Ovary (tissue), 9 donors: Measurements from ENCODE around the gene ZNHIT1. TPM values are rescaled to one million over a fixed set of nuclear protein-coding genes. Genes with fewer than 3 reads are reported as not detected.
A peak's percentile ranks its signal among the peaks of the same experiment; 100 is the strongest.

Source experiments
- DNase-seq, 5 donors: peaks; one replicate each; pipeline ENCODE4 v3.0.0-alpha.2; 2019 to 2020
- H3K27ac ChIP-seq, 2 donors: fragments of 200-600 bp; one replicate each; pipeline versions ENCODE4 v1.5.1 to v1.8.0; 2019 to 2022
- H3K27me3 ChIP-seq: fragments of 200-600 bp; one replicate; pipeline ENCODE4 v1.8.0; 2022
- H3K36me3 ChIP-seq: fragments of 200-600 bp; sonication (generic); one replicate; pipeline ENCODE4 v1.5.1; 2019
- H3K4me1 ChIP-seq: one replicate; pipeline ENCODE4 v1.8.1; 2013; ENCODE audit warnings: mild to moderate bottlenecking, moderate library complexity; ENCODE audit not compliant: insufficient read depth
- H3K4me3 ChIP-seq: fragments of 200-600 bp; sonication (generic); one replicate; pipeline ENCODE4 v1.5.1; 2017
- H3K9me3 ChIP-seq, 2 donors: fragments of 200-600 bp in 1 of 2; sonication (generic) in 1 of 2; one replicate each; pipeline versions ENCODE4 v1.5.1 to v1.8.1; 2013 to 2019; ENCODE audit warnings: mild to moderate bottlenecking in 1 of 2, moderate library complexity in 1 of 2
- EP300 ChIP-seq: sonication (generic); formaldehyde crosslinking; IDR thresholded peaks from one replicate; pipeline ENCODE4 v1.6.1; 2017; ENCODE audit warnings: antibody characterized with exemption
- POLR2A ChIP-seq: fragments of 450-650 bp; IDR thresholded peaks from one replicate; pipeline ENCODE4 v1.6.1; 2017; ENCODE audit warnings: antibody characterized with exemption, mild to moderate bottlenecking, moderate library complexity
- WGBS, 3 donors: extraction: QIAGEN DNeasy Blood & Tissue Kit in 1 of 3; methylation state at CpG; one replicate each; pipeline versions ENCODE4 v1.1.5 to v1.1.7; 2013 to 2017; 5-methylcytosine and 5-hydroxymethylcytosine counted together
- intact Hi-C, 4 donors: fragments of 100-400 bp; cut with DNase I; formaldehyde crosslinking; loops; one replicate each; pipeline versions ENCODE4 v1.11.0 to v1.15.1; 2022 to 2023
- polyA plus RNA-seq, 2 donors: library from polyadenylated mRNA; stranded (reverse); fragments of 200-250 nt in 1 of 2; fragments of 350-450 nt in 1 of 2; fragmentation: Illumina TruSeq in 1 of 2; extraction: RNeasy Lipid Tissue Mini Kit (QIAGEN cat#74804) in 1 of 2; gene quantifications; one replicate each; pipeline ENCODE4 v1.2.3, GENCODE V29; 2013 to 2014
- total RNA-seq, 7 donors: library from RNA; depleted of rRNA in 2 of 7; stranded (reverse); fragments of >200 nt in 2 of 7; fragmentation: NEBNext Ultra II Directional in 3 of 7; extraction: Animal tissue kit (Norgen Biotek cat#: 25700) in 3 of 7; gene quantifications; one replicate each; pipeline versions ENCODE4 v1.1.0 to v1.2.4, GENCODE V29; 2016 to 2023
- TF ChIP-seq, protein P1 (sequence below), 3 donors: fragments of 450-650 bp in 2 of 3; fragments of 200-600 bp in 1 of 3; IDR thresholded peaks; one replicate each; pipeline versions ENCODE4 v1.5.1 to v1.8.0; 2016 to 2022; ENCODE audit warnings: antibody characterized with exemption in 3 of 3, mild to moderate bottlenecking in 1 of 3
- donor health status: DM: no; HTN: no; CAD: no; lungs with moderate emphysema.
- donor health status: DM: no; HTN: no; CAD: no.
- donor health status: Bipolar disorder and iron deficiency.
- donor health status: DM: yes; HTN: yes; CAD: no.
- donor health status: DM: no; HTN: no; CAD: no.
- donor health status: DM: yes; HTN: yes; CAD: no.

The ZNHIT1 gene
- total and polyA plus RNA-seq, 9 donors: 27.6 to 84.4 (median 43.5) TPM

DNA sequence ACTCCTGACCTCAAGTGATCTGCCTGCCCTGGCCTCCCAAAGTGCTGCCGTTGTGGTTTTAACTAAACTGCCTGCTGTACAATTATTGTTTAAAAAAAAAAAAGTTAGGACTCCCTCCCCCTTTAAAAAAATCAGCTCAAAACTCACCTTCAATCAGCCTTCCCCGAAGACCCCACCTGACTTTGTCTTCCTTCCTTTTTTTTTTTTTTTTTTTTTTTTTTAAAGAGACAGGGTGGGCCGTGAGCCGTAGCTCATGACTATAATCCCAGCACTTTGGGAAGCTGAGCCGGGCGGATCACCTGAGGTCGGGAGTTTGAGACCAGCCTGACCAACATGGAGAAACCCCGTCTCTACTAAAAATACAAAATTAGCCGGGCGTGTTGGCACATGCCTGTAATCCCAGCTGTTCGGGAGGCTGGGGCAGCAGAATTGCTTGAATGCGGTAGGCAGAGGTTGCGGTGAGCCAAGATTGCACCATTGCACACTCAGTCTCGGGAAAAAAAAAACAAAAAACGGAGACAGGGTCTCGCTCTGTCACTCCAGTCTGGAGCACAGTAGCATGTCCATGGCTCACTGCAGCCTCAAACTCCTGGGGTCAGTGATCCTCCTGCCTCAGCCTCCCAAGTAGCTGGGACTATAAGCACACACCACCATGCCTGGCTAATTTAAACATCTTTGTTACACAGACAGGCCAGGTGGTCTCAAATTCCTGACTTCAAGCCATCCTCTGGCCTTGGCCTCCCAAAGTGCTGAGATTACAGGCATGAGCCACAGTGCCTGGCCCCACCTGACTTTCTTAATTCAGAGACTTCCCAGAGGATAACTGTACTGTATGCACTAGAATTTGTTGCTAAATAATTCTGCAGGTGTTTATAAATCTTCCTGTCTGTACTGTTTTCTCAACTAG lies 23.7 kb downstream of the ZNHIT1 start:
- intact Hi-C loops: loop anchor here in 1 of 4 donors (5.0 to 10.0 kb wide), 2 partner anchors 74 to 367 kb away; partner anchors contain the start of genes SRRT and VGF
- WGBS, 3 donors: 78 to 87% (median 81%) methylated on average over 16 of the region's 16 CpGs
- Histone ChIP-seq H3K36me3 (no peaks in the 10 kb centered on the region), H3K27me3 (no peaks in the 10 kb centered on the region), H3K9me3 (no peaks in the 10 kb centered on the region), H3K4me3 (no peak overlapping the region), H3K4me1 (peaks cover 5% of the 10 kb centered on the region), H3K27ac (no peak overlapping the region)
- TF ChIP-seq POLR2A (no peak), EP300 (no peak)
- TF ChIP-seq, protein P1, sequence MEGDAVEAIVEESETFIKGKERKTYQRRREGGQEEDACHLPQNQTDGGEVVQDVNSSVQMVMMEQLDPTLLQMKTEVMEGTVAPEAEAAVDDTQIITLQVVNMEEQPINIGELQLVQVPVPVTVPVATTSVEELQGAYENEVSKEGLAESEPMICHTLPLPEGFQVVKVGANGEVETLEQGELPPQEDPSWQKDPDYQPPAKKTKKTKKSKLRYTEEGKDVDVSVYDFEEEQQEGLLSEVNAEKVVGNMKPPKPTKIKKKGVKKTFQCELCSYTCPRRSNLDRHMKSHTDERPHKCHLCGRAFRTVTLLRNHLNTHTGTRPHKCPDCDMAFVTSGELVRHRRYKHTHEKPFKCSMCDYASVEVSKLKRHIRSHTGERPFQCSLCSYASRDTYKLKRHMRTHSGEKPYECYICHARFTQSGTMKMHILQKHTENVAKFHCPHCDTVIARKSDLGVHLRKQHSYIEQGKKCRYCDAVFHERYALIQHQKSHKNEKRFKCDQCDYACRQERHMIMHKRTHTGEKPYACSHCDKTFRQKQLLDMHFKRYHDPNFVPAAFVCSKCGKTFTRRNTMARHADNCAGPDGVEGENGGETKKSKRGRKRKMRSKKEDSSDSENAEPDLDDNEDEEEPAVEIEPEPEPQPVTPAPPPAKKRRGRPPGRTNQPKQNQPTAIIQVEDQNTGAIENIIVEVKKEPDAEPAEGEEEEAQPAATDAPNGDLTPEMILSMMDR (IDR thresholded peaks at IDR 0.05): no peak
- DNase-seq: no peak

DNA sequence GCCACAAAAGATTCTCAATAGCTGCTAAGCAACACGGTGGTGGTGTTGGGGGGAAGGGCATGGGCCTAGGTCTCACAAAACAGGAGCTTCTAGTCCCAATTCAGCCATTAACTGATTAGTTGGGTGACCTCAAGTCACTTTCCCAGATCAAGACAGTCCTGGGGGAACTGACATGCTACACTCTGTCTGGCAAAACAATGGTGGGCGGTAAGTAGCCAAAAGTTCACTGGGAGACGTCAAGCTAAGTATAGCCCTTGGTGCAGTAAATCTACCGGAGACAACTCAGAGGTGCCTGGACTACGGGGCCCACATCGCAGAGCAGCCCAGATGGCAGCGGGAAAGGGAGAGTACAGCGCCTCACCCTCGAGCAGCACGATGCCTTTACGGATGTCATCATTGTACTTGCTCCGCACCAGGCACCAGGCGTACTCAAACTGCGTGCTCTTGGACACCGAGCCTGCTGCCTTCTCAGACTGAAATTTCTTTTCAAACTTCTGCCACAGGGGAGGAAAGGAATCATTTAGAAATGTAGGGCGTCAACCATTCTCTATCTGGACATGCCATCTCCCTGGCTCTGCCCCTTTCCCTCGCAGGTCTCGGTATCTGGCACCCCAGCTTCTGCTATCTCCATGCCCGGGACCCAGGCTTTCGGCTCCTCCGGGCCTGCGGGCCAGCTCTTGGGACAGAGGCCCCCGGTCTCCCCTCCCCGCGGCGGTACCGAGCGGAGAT lies 25.8 kb downstream of the ZNHIT1 start:
- H3K36me3 ChIP-seq: no peaks in the 10 kb centered on the region
- no peaks in the 10 kb centered on the region for H3K27me3 ChIP-seq
- peak overlapping the region; percentile 57 to 88 for H3K27ac ChIP-seq
- H3K4me1 ChIP-seq: peaks cover 5% of the 10 kb centered on the region
- no peak for DNase-seq
- intact Hi-C loops: loop anchor here in 1 of 4 donors (5.0 to 10.0 kb wide), 2 partner anchors 77 to 369 kb away; partner anchors contain the start of genes SRRT and VGF
- no peak for TF ChIP-seq POLR2A
- TF ChIP-seq EP300: no peak
- TF ChIP-seq, protein P1 (IDR thresholded peaks at IDR 0.05): peak in 1 of 3 donors; percentile 80
- H3K4me3 ChIP-seq: peak overlapping the region; percentile 82
- H3K9me3 ChIP-seq: no peaks in the 10 kb centered on the region
- 15 to 17% (median 16%) methylated on average over 28 of the region's 28 CpGs for WGBS, 3 donors

DNA sequence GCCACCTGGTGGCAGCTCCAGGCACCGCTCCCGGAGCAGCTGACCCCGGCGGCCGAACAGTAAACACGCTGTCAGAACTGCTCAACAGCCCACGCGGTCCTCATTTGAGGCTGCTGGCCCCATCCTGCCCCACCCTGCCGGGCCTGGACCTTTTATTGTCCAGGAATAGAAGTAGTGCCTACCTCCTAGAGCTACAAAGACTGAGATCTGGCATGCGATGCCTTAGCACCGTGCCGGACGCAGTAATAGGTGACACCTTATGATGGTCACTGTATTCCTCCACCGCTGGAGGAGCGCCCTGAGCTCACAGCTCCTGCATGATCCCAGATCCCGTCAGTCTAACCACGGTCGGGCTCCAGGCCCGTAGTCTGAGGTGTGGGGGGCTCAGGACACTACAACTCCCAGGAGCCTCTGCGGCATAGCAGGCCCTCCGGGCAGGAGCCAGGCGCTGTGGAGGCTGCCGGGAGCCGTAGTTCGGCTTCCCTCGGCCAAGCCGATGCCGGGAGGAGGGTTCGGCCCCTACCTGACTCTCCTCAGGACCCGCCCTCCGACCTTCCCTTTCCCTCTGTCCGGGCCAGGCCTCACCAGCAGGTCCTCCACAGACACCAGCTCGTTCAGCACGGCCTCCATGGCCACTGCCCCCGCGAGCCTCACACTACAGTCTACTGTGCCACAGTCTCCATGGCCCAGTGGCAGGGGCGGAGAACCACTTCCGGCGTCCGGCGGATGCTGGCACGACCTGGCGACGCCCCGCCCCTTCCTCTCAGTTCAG lies 26.6 kb downstream of the ZNHIT1 start, which contains the start of gene FIS1:
TSS of gene FIS1 (minus strand) at position 707 of the 772 bp plus-strand sequence. CDS start at position 630, 77 bp downstream.
- peak within 1 kb of the TSS; percentile 81 to 88 for H3K27ac ChIP-seq
- DNase-seq: peak; percentile 92 to 96 (median 92)
- WGBS, 3 donors: 0 to 1% (median 0%) methylated on average over 27 to 45 of the region's 45 CpGs
- TF ChIP-seq, protein P1 (IDR thresholded peaks at IDR 0.05): peak in 2 of 3 donors; percentile 77 to 90
- TF ChIP-seq POLR2A: peak; percentile 89
- TF ChIP-seq EP300: no peak
- peak within 1 kb of the TSS; percentile 82 for H3K4me3 ChIP-seq
- intact Hi-C loops: loop anchor here in 1 of 4 donors (5.0 to 10.0 kb wide), 2 partner anchors 77 to 370 kb away; partner anchors contain the start of genes SRRT and VGF
- no peaks in the 10 kb centered on the region for H3K27me3 ChIP-seq
- H3K36me3 ChIP-seq: no peaks in the 10 kb centered on the region
- peaks cover 5% of the 10 kb centered on the region for H3K4me1 ChIP-seq
- H3K9me3 ChIP-seq: no peaks in the 10 kb centered on the region
